Activated CD4-positive, alpha-beta T cell treated with anti-CD3 and anti-CD28 coated beads, Interleukin-2, amount 10 ng/mL, durations not matched to agents 24 days and 14 days (primary cell): ENCODE measurements around the gene CCDC57. TPM values are rescaled to one million over a fixed set of nuclear protein-coding genes. Genes with fewer than 3 reads are reported as not detected.

ENCODE experiments used
- DNase-seq: peaks from one replicate; pipeline ENCODE4 v3.0.0; 2022
- H3K27ac Mint-ChIP-seq: one replicate; pipeline ENCODE4 v1.8.0; 2022; ENCODE audit warnings: mild to moderate bottlenecking, mixed read lengths
- H3K27me3 Mint-ChIP-seq: one replicate; pipeline ENCODE4 v1.8.0; 2022; ENCODE audit warnings: mixed read lengths
- H3K36me3 Mint-ChIP-seq: one replicate; pipeline ENCODE4 v1.8.0; 2022; ENCODE audit warnings: low read depth, mild to moderate bottlenecking, mixed read lengths
- H3K4me1 Mint-ChIP-seq: one replicate; pipeline ENCODE4 v1.8.0; 2021; ENCODE audit warnings: mixed read lengths
- H3K4me3 Mint-ChIP-seq: one replicate; pipeline ENCODE4 v1.8.0; 2022; ENCODE audit warnings: mild to moderate bottlenecking, moderate library complexity, mixed read lengths
- H3K9me3 Mint-ChIP-seq: one replicate; pipeline ENCODE4 v1.8.0; 2021; ENCODE audit warnings: mixed read lengths
- intact Hi-C: fragments of 100-400 bp; cut with micrococcal nuclease; formaldehyde crosslinking; loops from one replicate; pipeline ENCODE4 v1.15.1; 2023
- total RNA-seq: library from RNA; stranded (reverse); gene quantifications from 2 replicates; pipeline ENCODE4 v1.2.3, GENCODE V29; 2022

Gene CCDC57
- total RNA-seq, 1 donor from 2014 or later, result 58.4 TPM

GRCh38 chr17:82098169-82098938, 114.3 kb downstream of the CCDC57 start, which contains the start of gene FASN:
TSS of gene FASN (minus strand) at chr17:82098236. CDS start at chr17:82096445, 1,791 bp downstream.
- H3K27ac Mint-ChIP-seq, result peak within 1 kb of the TSS; percentile 74
- intact Hi-C loops, result loop anchor here (1.0 to 5.0 kb wide), 5 partner anchors 56 to 238 kb away; partner anchors contain the start of genes CENPX, DCXR, LRRC45 and P4HB
- peaks cover 12% of the 10 kb centered on the region for H3K4me1 Mint-ChIP-seq
- no peaks in the 10 kb centered on the region for H3K27me3 Mint-ChIP-seq
- peak; percentile 98 for DNase-seq
- no peaks in the 10 kb centered on the region for H3K9me3 Mint-ChIP-seq
- peaks cover 13% of the 10 kb centered on the region for H3K36me3 Mint-ChIP-seq
- peak within 1 kb of the TSS; percentile 80 for H3K4me3 Mint-ChIP-seq

GRCh38 chr17:82097919-82098168, 114.8 kb downstream of the CCDC57 start:
- H3K4me3 Mint-ChIP-seq, result peak overlapping the region; percentile 78
- no peaks in the 10 kb centered on the region for H3K27me3 Mint-ChIP-seq
- intact Hi-C loops, result loop anchor here (1.0 to 5.0 kb wide), 5 partner anchors 56 to 238 kb away; partner anchors contain the start of genes CENPX, DCXR, LRRC45 and P4HB
- H3K36me3 Mint-ChIP-seq, result peaks cover 16% of the 10 kb centered on the region
- no peaks in the 10 kb centered on the region for H3K9me3 Mint-ChIP-seq
- no peak for DNase-seq
- peak overlapping the region; percentile 74 for H3K27ac Mint-ChIP-seq
- peaks cover 12% of the 10 kb centered on the region for H3K4me1 Mint-ChIP-seq

DNA sequence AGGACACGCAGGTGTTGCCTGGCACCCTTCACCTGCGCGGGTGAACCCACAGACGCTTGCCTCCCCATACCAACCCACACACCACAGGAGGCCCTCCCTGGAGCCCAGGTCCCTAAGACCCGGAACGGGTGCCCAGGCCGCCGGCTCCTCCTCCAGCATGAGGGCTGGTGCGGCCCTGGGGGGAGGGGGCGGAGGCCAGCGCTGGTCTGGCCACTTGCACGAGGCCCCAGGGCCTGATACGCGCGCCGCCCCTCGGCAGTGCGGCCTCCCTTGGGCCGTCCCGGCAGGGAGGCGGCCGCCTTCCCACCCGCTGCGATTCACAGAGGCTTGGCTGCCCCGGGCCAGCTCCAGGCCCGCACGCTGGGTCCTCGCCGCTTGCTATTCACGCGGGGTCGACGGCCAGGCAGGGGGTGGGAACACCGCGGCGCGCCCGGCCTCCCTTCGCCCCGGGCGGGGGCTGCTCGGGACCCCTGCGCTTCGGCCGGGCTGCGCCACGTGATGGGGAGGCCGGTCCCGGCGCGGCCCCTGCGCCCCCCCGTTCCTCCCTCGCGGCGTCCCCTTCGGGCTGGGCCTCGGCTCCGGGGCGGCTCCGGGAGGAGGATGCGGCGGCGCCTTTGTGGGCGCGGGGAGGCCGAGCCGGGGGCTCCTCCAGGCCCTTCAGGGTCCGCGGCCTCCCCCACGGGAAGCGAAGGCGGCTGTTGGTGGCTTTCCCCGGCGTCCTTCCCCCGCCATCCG, 115.3 kb downstream of the CCDC57 start:
- Mint-ChIP-seq H3K27me3 (no peaks in the 10 kb centered on the region), H3K4me1 (peaks cover 12% of the 10 kb centered on the region), H3K27ac (peak overlapping the region; percentile 69), H3K4me3 (peak overlapping the region; percentile 80), H3K36me3 (peaks cover 16% of the 10 kb centered on the region), H3K9me3 (no peaks in the 10 kb centered on the region)
- intact Hi-C loops, result loop anchor here (5.0 kb wide), 1 partner anchor 105 kb away; no protein-coding TSS in a partner anchor
- DNase-seq, result peak; percentile 81

DNA sequence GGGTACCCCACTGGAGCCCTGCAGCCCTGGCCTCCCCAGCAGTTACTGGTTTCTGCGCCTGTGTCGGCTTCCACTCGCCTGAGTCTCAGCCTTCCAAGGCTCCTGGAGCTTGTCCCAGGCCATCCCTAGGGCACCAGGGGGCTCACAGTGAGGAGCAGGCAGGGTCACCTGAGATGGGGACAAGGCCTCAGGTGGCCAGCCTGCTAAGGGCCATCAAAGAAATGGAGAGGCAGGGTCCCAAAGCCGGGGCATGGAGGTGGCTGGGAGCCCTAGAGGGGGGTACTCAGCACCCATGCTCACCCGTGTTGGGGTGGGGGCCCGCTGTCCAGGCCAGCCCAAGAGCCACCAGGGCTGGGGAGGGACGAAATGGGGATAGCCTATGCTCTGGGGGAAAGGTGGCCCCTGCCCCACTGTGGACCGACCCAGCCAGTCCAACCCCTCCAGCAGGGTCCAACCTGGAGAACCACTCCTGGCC, 115.9 kb downstream of the CCDC57 start:
- H3K36me3 Mint-ChIP-seq, result peaks cover 19% of the 10 kb centered on the region
- H3K9me3 Mint-ChIP-seq, result no peaks in the 10 kb centered on the region
- H3K27ac Mint-ChIP-seq, result peak overlapping the region; percentile 69
- peak; percentile 66 for DNase-seq
- intact Hi-C loops, result loop anchor here (5.0 kb wide), 1 partner anchor 106 kb away; no protein-coding TSS in a partner anchor
- H3K27me3 Mint-ChIP-seq, result no peaks in the 10 kb centered on the region
- H3K4me1 Mint-ChIP-seq, result peaks cover 12% of the 10 kb centered on the region
- H3K4me3 Mint-ChIP-seq, result peak overlapping the region; percentile 80

DNA sequence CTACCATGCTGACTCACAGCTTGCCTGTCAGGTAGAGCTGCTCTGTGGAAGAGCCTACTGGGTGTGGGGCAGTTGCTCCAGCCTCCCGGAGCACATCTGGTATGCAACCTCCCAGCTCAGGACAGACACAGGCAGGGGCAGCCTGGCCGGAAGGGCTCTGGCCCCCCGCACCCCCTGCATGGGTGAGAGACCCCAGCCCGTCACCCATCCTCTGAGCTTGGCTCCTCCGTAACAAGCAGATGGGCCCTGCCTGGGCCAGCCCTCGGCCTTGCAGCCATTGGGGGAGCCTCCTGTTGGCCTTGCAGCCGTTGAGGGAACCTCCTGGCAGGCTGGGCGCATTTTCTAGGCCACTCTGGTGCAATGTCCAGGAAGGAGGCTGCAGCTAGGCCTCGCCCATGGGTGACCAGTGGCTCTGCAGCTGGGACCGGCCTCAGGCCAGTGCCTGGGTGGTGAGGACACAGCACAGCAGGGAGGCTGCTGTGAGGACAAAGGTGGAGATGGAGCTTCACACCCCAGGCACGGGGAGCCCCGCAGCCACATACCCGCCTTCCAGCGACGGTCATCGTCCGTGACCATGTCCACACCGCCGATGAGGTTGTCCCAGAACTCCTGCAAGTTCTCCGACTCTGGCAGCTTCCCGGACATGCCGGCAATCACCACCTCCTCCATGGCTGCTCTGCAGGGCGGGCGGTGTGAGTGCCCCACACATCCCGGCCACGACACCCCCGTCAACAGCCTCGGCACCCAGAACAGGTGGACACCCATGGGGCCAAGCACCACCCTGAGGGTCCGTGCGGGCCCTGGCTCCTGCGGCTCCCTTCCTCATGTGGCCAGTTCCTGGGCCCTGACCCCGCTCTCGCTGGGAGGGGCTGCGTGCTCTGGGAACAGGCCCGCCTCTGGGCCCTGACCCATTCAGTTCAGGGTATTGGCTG, 116.6 kb downstream of the CCDC57 start:
- intact Hi-C loops, result loop anchor here (5.0 kb wide), 1 partner anchor 106 kb away; no protein-coding TSS in a partner anchor

DNA sequence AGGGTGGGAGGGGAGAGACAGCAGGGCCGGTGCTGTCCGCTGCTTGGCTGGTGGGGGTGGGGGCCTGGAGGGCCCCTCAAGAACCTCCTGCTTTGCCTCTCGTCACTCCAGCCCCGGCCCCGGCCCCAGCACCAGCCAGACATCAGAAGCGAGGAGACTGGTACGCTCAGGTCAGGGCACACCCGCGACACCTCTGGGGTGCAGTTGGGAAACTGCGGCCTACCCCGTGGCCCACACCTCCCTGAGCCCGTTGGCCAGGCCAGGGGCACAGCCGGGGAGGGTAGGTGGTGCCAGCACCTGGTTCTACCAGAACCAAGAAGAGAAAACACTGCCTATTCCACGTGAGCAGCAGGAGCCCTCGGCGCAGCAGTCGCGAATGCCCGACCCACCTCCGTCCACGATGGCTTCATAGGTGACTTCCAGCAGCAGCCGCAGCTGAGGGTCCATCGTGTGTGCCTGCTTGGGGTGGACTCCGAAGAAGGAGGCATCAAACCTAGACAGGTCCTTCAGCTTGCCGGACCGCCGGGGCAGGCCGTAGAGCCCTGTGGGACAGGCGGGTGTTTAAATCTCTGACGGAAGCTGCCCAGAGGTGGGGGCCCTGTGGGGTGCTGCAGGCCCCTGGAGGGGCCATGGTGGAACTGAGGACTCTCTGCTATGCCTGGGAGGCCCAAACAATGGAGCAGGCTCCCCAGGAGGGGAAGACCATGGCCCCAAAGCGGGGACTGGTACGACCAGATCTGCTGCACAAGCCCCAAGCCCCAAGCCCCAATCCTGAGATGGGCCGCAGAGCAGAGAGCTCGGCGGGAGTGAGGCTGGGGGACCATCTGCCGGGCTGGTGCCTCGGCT, 117.5 kb downstream of the CCDC57 start:
- H3K27me3 Mint-ChIP-seq, result no peaks in the 10 kb centered on the region
- DNase-seq, result no peak
- peaks cover 10% of the 10 kb centered on the region for H3K4me1 Mint-ChIP-seq
- H3K27ac Mint-ChIP-seq, result no peak overlapping the region
- peaks cover 26% of the 10 kb centered on the region for H3K36me3 Mint-ChIP-seq
- intact Hi-C loops, result loop anchor here (5.0 kb wide), 1 partner anchor 107 kb away; no protein-coding TSS in a partner anchor
- H3K9me3 Mint-ChIP-seq, result no peaks in the 10 kb centered on the region
- H3K4me3 Mint-ChIP-seq, result peak overlapping the region; percentile 80

More for the DNA sequence above, 116.6 kb downstream of the CCDC57 start:
- Mint-ChIP-seq H3K36me3 (peaks cover 22% of the 10 kb centered on the region), H3K27ac (peak overlapping the region; percentile 69), H3K9me3 (no peaks in the 10 kb centered on the region), H3K27me3 (no peaks in the 10 kb centered on the region), H3K4me1 (peaks cover 12% of the 10 kb centered on the region), H3K4me3 (peak overlapping the region; percentile 80)
- DNase-seq, result no peak

GRCh38 chr17:82092995-82093751, 119.5 kb downstream of the CCDC57 start:
- no peak overlapping the region for H3K27ac Mint-ChIP-seq
- peaks cover 30% of the 10 kb centered on the region for H3K36me3 Mint-ChIP-seq
- no peaks in the 10 kb centered on the region for H3K27me3 Mint-ChIP-seq
- DNase-seq, result no peak
- H3K4me1 Mint-ChIP-seq, result peaks cover 5% of the 10 kb centered on the region
- intact Hi-C loops, result no loop called here
- H3K4me3 Mint-ChIP-seq, result no peak overlapping the region
- H3K9me3 Mint-ChIP-seq, result no peaks in the 10 kb centered on the region

- no peak for DNase-seq
- no peaks in the 10 kb centered on the region for H3K27me3 Mint-ChIP-seq
- H3K9me3 Mint-ChIP-seq, result no peaks in the 10 kb centered on the region
- intact Hi-C loops, result no loop called here
- peaks cover 33% of the 10 kb centered on the region for H3K36me3 Mint-ChIP-seq
- peaks cover 5% of the 10 kb centered on the region for H3K4me1 Mint-ChIP-seq
- no peak overlapping the region for H3K4me3 Mint-ChIP-seq
- no peak overlapping the region for H3K27ac Mint-ChIP-seq
Observed at GRCh38 chr17:82092628-82092994, 120.0 kb downstream of the CCDC57 start.

DNA sequence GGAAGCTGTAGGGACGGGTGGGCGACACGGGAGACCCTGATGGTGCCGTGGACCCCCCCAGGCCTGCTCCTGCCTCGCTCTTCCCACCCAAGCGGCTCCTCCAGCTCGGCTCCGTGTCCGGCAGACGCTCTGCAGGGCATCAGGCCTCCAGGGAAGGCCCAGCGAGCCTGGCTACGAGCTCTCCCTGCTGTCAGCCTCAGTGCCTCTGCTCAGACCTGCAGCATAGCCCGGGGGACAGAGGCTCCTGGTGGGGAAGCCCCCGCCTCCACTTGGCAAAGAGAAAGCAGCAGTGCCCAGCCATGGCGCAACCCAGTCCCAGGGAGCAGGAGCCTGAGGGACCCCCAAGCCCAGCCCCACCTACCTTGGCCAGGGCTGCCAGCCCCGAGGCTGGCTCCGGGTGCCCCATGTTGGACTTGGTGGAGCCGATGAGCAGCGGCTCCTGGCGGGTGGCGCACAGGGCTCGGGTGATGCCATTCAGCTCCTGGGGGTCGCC, 120.5 kb downstream of the CCDC57 start:
- Mint-ChIP-seq H3K27ac (no peak overlapping the region), H3K36me3 (peaks cover 34% of the 10 kb centered on the region), H3K4me1 (peaks cover 5% of the 10 kb centered on the region), H3K27me3 (no peaks in the 10 kb centered on the region), H3K9me3 (no peaks in the 10 kb centered on the region), H3K4me3 (no peak overlapping the region)
- intact Hi-C loops, result no loop called here
- DNase-seq, result no peak

DNA sequence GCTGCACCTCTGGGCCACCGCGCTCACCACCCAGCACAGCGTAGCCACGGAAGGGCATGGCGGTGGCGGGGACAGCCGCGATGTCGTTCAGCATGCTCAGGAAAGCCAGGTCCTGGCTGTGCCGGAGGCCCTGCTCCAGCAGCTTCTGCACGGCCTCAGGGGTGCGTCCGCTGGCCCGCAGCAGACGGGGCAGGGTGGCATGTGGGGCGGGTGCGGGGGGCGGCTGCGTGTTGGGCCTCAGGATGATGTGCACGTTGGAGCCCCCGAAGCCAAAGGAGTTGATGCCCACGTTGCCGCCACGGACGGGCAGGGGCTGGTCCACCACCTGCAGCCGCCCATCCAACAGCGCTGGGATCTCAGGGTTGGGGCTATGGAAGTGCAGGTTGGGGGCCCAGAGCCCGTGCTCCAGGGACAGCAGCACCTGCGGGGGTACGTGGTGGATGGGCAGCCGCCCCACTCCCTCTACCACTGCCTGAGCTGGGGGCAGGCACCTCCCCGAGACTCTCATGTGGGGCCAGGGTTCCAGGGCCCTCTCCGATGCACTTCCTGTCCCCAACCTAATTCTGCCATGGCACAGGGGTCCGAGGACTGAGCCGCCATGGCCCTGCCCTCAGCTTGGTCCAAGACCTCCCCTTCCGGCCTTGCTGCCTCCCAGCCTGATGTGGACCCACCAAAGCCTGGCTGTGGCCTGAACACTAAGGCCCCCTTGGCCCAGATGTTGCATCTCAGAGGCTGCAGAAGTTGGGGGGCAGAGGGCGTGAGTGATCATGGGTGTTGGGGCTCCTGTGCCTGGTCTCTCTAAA, 121.2 kb downstream of the CCDC57 start:
- intact Hi-C loops, result no loop called here

DNA sequence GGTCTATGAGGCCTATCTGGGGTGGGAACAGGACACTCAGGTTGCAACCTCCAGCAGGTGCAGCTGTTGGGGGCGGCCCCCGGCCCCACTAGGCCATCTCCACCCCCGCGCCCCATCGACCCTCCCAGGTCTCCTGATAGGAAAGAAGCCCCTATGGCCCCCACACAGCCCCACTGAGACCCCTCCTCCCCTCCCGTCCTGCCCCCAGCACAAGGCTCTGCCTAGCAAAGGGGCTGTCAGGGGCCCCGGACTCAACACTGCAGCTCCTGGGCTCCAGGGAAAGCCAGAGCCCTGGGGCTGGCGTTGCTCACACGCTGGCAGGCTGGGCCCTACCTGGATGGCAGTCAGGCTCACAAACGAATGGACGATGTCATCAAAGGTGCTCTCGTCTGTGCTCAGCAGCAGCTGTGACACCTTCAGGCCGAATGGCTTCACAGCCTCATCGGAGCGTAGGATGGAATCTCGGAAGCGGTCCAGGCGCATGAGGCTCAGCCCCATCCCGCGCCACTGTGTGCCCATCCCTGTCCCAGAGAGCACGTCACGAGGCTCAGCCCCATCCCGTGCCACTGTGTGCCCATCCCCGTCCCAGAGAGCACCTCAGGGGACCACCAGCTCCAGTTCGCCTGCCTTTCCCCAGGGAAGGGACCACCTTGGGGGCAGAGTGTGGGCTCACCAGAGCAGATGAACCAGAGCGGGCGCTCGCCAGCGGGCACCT, 121.9 kb downstream of the CCDC57 start:
- intact Hi-C loops, result no loop called here
- Mint-ChIP-seq H3K27me3 (no peaks in the 10 kb centered on the region), H3K4me1 (peaks cover under 1% of the 10 kb centered on the region), H3K27ac (no peak overlapping the region), H3K4me3 (no peak overlapping the region), H3K36me3 (peaks cover 32% of the 10 kb centered on the region), H3K9me3 (no peaks in the 10 kb centered on the region)
- no peak for DNase-seq

More for the DNA sequence above, 121.2 kb downstream of the CCDC57 start:
- Mint-ChIP-seq H3K36me3 (peaks cover 34% of the 10 kb centered on the region), H3K4me1 (peaks cover 5% of the 10 kb centered on the region), H3K4me3 (no peak overlapping the region), H3K27me3 (no peaks in the 10 kb centered on the region), H3K9me3 (no peaks in the 10 kb centered on the region), H3K27ac (no peak overlapping the region)
- no peak for DNase-seq
